Measurements from ENCODE around the gene LDLRAD4. TPM values are rescaled to one million over a fixed set of nuclear protein-coding genes. Genes with fewer than 3 reads are reported as not detected.
A peak's percentile ranks its signal among the peaks of the same experiment; 100 is the strongest.

Gene LDLRAD4
- total RNA-seq, 2 experiments from 2014 or later, result 37.3 to 38.5 TPM

GRCh38 chr18:13433685-13434084 is 215.1 kb downstream of the LDLRAD4 start:
- CTCF ChIA-PET, result interaction anchor here (1.5 to 3.2 kb wide), 2 partner anchors 14 to 217 kb away, joined by 4 to 12 read pairs; no protein-coding TSS in a partner anchor
- Mint-ChIP-seq H3K27me3 (no peaks in the 10 kb centered on the region), H3K4me3 (no peak overlapping the region), H3K27ac (no peak overlapping the region), H3K9me3 (no peaks in the 10 kb centered on the region), H3K4me1 (ENCODE audit: low read depth) (peaks cover 49% of the 10 kb centered on the region), H3K36me3 (ENCODE audit: low read depth) (peaks cover 3% of the 10 kb centered on the region)
- POLR2A ChIA-PET, result no interaction called here
- TF ChIP-seq CTCF (IDR thresholded peaks at IDR 0.05), result no peak
- ATAC-seq (no peak), DNase-seq (no peak)
- intact Hi-C loops (cut with micrococcal nuclease), result no loop called here

DNA sequence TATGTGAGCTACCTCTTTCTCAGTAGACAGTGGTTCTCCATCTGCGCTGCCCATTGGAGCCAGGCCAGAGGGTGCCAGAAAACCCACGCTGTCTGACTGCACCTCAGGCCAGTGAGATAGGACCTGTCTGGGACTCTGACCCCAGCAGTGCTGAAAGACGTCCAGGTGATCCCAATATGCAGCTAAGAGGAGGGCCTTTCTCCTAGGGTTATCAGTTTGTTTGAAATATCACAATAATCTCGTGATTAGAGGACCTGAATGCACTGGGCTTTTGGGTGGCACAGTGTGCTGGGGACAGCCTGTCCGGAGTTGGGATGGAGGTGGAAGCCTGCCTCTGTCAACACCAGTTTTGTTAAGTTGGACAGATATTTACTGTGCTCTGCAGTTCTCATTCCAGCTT is 216.3 kb downstream of the LDLRAD4 start:
- ATAC-seq, result no peak
- Mint-ChIP-seq H3K4me3 (no peak overlapping the region), H3K4me1 (ENCODE audit: low read depth) (peaks cover 57% of the 10 kb centered on the region), H3K9me3 (no peaks in the 10 kb centered on the region), H3K36me3 (ENCODE audit: low read depth) (peaks cover 3% of the 10 kb centered on the region), H3K27ac (no peak overlapping the region), H3K27me3 (no peaks in the 10 kb centered on the region)
- ChIA-PET POLR2A (interaction anchor here (0.6 to 1.1 kb wide), 3 partner anchors 9 to 228 kb away, joined by 3 to 4 read pairs (median 3); no protein-coding TSS in a partner anchor), CTCF (interaction anchor here (2.0 to 3.2 kb wide), 2 partner anchors 123 to 219 kb away, joined by 5 to 12 read pairs; no protein-coding TSS in a partner anchor)
- TF ChIP-seq CTCF (IDR thresholded peaks at IDR 0.05), result no peak
- DNase-seq, result no peak
- intact Hi-C loops (cut with micrococcal nuclease), result loop anchor here (5.0 kb wide), 1 partner anchor 58 kb away; no protein-coding TSS in a partner anchor

GRCh38 chr18:13435586-13436333 is 217.2 kb downstream of the LDLRAD4 start:
- peaks cover 57% of the 10 kb centered on the region for H3K4me1 Mint-ChIP-seq (ENCODE audit: low read depth)
- H3K4me3 Mint-ChIP-seq, result no peak overlapping the region
- H3K27ac Mint-ChIP-seq, result peak overlapping the region; percentile 87
- ChIA-PET CTCF (interaction anchor here (0.6 to 3.2 kb wide), 3 partner anchors 122 to 220 kb away, joined by 3 to 12 read pairs (median 5); no protein-coding TSS in a partner anchor), POLR2A (interaction anchor here (0.6 to 1.5 kb wide), 5 partner anchors 13 to 63 kb away, joined by 3 to 4 read pairs (median 4); no protein-coding TSS in a partner anchor)
- no peaks in the 10 kb centered on the region for H3K9me3 Mint-ChIP-seq
- no peak for TF ChIP-seq CTCF (IDR thresholded peaks at IDR 0.05)
- peak; percentile 21 for ATAC-seq
- peak; percentile 37 for DNase-seq
- no peaks in the 10 kb centered on the region for H3K27me3 Mint-ChIP-seq
- H3K36me3 Mint-ChIP-seq (ENCODE audit: low read depth), result no peaks in the 10 kb centered on the region
- intact Hi-C loops (cut with micrococcal nuclease), result loop anchor here (5.0 kb wide), 1 partner anchor 58 kb away; no protein-coding TSS in a partner anchor

DNA sequence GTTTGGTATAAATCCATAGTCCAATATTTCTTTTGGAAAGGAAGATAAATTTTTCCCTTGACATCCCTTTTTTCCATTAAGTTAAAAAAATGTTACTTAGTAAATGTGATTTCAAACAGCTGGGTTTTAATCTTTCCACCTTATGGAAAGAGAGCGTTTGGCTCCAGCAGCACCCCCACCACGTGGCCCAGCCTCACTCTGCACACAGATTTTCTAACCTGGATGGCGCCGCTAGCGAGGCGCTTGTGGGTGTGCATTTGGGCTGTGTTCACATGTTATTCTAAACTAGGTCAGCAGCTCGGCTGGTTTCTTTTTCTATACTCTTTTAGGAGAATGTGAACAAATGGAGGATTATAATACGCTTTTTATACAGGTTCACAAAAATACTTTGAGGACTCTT is 218.0 kb downstream of the LDLRAD4 start:
- H3K4me3 Mint-ChIP-seq, result no peak overlapping the region
- H3K27ac Mint-ChIP-seq, result peak overlapping the region; percentile 87
- POLR2A ChIA-PET, result interaction anchor here (1.1 to 1.5 kb wide), 4 partner anchors 12 to 64 kb away, joined by 3 to 4 read pairs (median 4); no protein-coding TSS in a partner anchor
- no peak for TF ChIP-seq CTCF (IDR thresholded peaks at IDR 0.05)
- DNase-seq (peak; percentile 51), ATAC-seq (no peak)
- intact Hi-C loops (cut with micrococcal nuclease), result loop anchor here (5.0 kb wide), 1 partner anchor 59 kb away; no protein-coding TSS in a partner anchor
- CTCF ChIA-PET, result interaction anchor here (1.4 to 3.2 kb wide), 3 partner anchors 121 to 220 kb away, joined by 3 to 12 read pairs (median 5); no protein-coding TSS in a partner anchor
- H3K27me3 Mint-ChIP-seq, result no peaks in the 10 kb centered on the region
- H3K9me3 Mint-ChIP-seq, result no peaks in the 10 kb centered on the region
- H3K36me3 Mint-ChIP-seq (ENCODE audit: low read depth), result no peaks in the 10 kb centered on the region
- peaks cover 57% of the 10 kb centered on the region for H3K4me1 Mint-ChIP-seq (ENCODE audit: low read depth)
